Mesothelial cell of epicardium (in vitro differentiated cells): ENCODE measurements around the gene ATP2B1. TPM values are rescaled to one million over a fixed set of nuclear protein-coding genes. Genes with fewer than 3 reads are reported as not detected.

ENCODE experiments used
- DNase-seq, 2 experiments: peaks; one replicate each; pipeline ENCODE4 v3.0.0; 2021; ENCODE audit warnings: low spot score in 2 of 2; ENCODE audit not compliant: unreplicated experiment in 2 of 2
- H3K27ac Mint-ChIP-seq: 2 replicates; pipeline ENCODE4 v1.8.0; 2021; ENCODE audit warnings: mixed read lengths
- H3K27me3 Mint-ChIP-seq: 2 replicates; pipeline ENCODE4 v1.8.0; 2021; ENCODE audit warnings: low read depth, mixed read lengths
- H3K36me3 Mint-ChIP-seq: 2 replicates; pipeline ENCODE4 v1.8.0; 2021; ENCODE audit warnings: mixed read lengths
- H3K4me1 Mint-ChIP-seq: 2 replicates; pipeline ENCODE4 v1.8.0; 2021; ENCODE audit warnings: mixed read lengths
- H3K4me3 Mint-ChIP-seq: 2 replicates; pipeline ENCODE4 v1.8.0; 2021; ENCODE audit warnings: mild to moderate bottlenecking, moderate library complexity, mixed read lengths
- H3K9me3 Mint-ChIP-seq: 2 replicates; pipeline ENCODE4 v1.8.0; 2021; ENCODE audit warnings: mixed read lengths
- total RNA-seq: library from RNA; stranded (reverse); gene quantifications from 3 replicates; pipeline ENCODE4 v1.2.1, GENCODE V29; 2021
- TF ChIP-seq, protein P1 (sequence below): fragments of 200-600 bp; sonication (generic); IDR thresholded peaks from one replicate; pipeline ENCODE4 v1.5.0; 2021; ENCODE audit warnings: antibody characterized with exemption; ENCODE audit not compliant: unreplicated experiment

Gene ATP2B1
- total RNA-seq, 1 donor from 2014 or later, result 131 TPM

GRCh38 chr12:89736995-89737394 is 28.4 kb upstream of the ATP2B1 start:
- no peak overlapping the region for H3K4me3 Mint-ChIP-seq
- H3K4me1 Mint-ChIP-seq, result no peaks in the 10 kb centered on the region
- peaks cover 35% of the 10 kb centered on the region for H3K36me3 Mint-ChIP-seq
- no peak overlapping the region for H3K27ac Mint-ChIP-seq
- DNase-seq, result no peak
- H3K27me3 Mint-ChIP-seq, result no peaks in the 10 kb centered on the region
- TF ChIP-seq, protein P1, sequence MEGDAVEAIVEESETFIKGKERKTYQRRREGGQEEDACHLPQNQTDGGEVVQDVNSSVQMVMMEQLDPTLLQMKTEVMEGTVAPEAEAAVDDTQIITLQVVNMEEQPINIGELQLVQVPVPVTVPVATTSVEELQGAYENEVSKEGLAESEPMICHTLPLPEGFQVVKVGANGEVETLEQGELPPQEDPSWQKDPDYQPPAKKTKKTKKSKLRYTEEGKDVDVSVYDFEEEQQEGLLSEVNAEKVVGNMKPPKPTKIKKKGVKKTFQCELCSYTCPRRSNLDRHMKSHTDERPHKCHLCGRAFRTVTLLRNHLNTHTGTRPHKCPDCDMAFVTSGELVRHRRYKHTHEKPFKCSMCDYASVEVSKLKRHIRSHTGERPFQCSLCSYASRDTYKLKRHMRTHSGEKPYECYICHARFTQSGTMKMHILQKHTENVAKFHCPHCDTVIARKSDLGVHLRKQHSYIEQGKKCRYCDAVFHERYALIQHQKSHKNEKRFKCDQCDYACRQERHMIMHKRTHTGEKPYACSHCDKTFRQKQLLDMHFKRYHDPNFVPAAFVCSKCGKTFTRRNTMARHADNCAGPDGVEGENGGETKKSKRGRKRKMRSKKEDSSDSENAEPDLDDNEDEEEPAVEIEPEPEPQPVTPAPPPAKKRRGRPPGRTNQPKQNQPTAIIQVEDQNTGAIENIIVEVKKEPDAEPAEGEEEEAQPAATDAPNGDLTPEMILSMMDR, result no peak
- H3K9me3 Mint-ChIP-seq, result peaks cover 71% of the 10 kb centered on the region

DNA sequence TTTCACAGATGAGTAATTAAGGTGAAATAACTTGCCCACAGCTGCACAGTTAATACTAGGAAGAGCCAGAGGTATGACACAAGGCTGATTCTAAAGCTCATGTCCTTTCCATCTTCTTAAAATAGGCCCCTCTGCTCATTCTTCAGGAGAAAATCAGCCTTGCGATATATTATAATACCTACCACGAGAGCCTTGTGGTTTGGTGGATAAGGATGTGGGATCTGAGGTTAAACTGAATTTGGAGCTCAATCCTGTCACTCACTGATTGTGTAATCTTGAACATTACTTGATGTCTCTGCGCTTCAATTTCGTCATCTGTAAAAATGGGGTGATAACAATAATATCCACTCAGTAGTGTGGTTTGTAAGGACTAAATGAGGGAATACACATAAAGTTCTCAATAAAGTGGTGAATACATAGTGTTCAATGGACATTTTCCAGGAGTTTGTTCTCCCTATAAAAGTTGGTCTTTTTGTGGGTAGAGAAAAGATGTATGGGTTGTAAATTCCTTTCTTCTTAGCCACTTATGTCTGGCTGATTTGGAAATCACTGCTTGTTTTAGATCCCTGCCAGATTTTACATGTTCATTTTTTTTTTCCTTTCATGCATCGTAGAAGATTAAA is 25.1 kb upstream of the ATP2B1 start:
- Mint-ChIP-seq H3K9me3 (peaks cover 37% of the 10 kb centered on the region), H3K27ac (peak overlapping the region; percentile 44), H3K4me1 (no peaks in the 10 kb centered on the region), H3K36me3 (peaks cover 15% of the 10 kb centered on the region), H3K4me3 (no peak overlapping the region), H3K27me3 (no peaks in the 10 kb centered on the region)
- no peak for DNase-seq
- TF ChIP-seq, protein P1, result no peak

- no peaks in the 10 kb centered on the region for H3K4me1 Mint-ChIP-seq
- no peak for DNase-seq
- TF ChIP-seq, protein P1, result no peak
- H3K36me3 Mint-ChIP-seq, result peaks cover 7% of the 10 kb centered on the region
- peaks cover 29% of the 10 kb centered on the region for H3K9me3 Mint-ChIP-seq
- H3K4me3 Mint-ChIP-seq, result no peak overlapping the region
- H3K27me3 Mint-ChIP-seq, result no peaks in the 10 kb centered on the region
- H3K27ac Mint-ChIP-seq, result no peak overlapping the region
Measured at GRCh38 chr12:89732522-89732921, 23.9 kb upstream of the ATP2B1 start.

GRCh38 chr12:89731614-89732013 is 23.0 kb upstream of the ATP2B1 start:
- H3K4me3 Mint-ChIP-seq, result no peak overlapping the region
- no peak for DNase-seq
- no peaks in the 10 kb centered on the region for H3K4me1 Mint-ChIP-seq
- H3K27ac Mint-ChIP-seq, result no peak overlapping the region
- H3K36me3 Mint-ChIP-seq, result peaks cover 6% of the 10 kb centered on the region
- H3K9me3 Mint-ChIP-seq, result peaks cover 34% of the 10 kb centered on the region
- no peaks in the 10 kb centered on the region for H3K27me3 Mint-ChIP-seq
- TF ChIP-seq, protein P1, result no peak

DNA sequence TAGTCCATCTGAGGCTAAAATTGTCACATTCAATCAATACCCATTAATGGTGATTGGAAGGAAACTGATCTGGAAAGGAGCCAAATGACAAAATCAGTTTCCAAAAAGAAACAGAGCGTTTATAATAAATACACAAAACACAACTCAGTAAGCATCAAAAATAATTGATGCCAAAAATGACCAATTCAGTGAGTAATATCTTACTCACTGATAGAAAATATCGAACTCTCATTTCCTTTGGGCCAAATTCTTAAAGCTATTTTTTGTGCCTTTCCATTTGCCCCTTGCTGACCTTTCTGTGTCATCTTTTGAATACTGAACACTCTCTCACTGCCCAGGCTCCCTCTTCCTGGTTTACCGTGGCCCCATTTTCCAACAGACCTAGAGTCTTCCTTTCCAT is 22.5 kb upstream of the ATP2B1 start:
- Mint-ChIP-seq H3K9me3 (peaks cover 38% of the 10 kb centered on the region), H3K36me3 (peaks cover 8% of the 10 kb centered on the region), H3K4me1 (no peaks in the 10 kb centered on the region), H3K4me3 (no peak overlapping the region), H3K27me3 (no peaks in the 10 kb centered on the region), H3K27ac (no peak overlapping the region)
- DNase-seq, result no peak
- TF ChIP-seq, protein P1, result no peak
